HEK293 (cell line): ENCODE data around the gene WDFY2.

Experiments
- CTCF ChIA-PET: fragments of 350-600 bp; formaldehyde crosslinking; extraction: SDS; loops from one replicate; lab custom pipeline; 2021; ENCODE audit warnings: antibody characterized with exemption; lab: Yijun Ruan, JAX
- POLR2A ChIA-PET: fragments of 300-600 bp; formaldehyde crosslinking; extraction: SDS; loops from one replicate; lab custom pipeline; 2020; ENCODE audit warnings: antibody characterized with exemption, inconsistent platforms; lab: Yijun Ruan, JAX
- H3K27ac ChIP-seq: fragments of 200-500 bp; sonication (Bioruptor generic); 2 replicates; pipeline ENCODE4 v1.5.1; 2014; ENCODE audit warnings: low read depth, low read length, control low read depth, inconsistent platforms; ENCODE audit errors: extremely low read depth
- H3K36me3 ChIP-seq, 2 experiments: fragments of 200-500 bp in 1 of 2; sonication (Bioruptor generic) in 1 of 2; 1 replicate in 1 of 2; 2 replicates in 1 of 2; pipeline ENCODE4 v1.5.1; 2014 to 2017; ENCODE audit warnings: inconsistent platforms in 2 of 2, low read length in 2 of 2; ENCODE audit not compliant: control insufficient read depth in 2 of 2, insufficient read depth in 1 of 2
- H3K4me1 ChIP-seq: fragments of 200-500 bp; sonication (Bioruptor generic); 2 replicates; pipeline ENCODE4 v1.5.1; 2014; ENCODE audit warnings: mild to moderate bottlenecking, low read length, inconsistent platforms; ENCODE audit not compliant: control insufficient read depth, insufficient read depth
- H3K4me3 ChIP-seq: 2 replicates; pipeline ENCODE4 v1.5.1; 2011; ENCODE audit warnings: low read depth, mild to moderate bottlenecking, control low read depth, low read length, moderate library complexity
- H3K9me3 ChIP-seq: fragments of 200-500 bp; sonication (Bioruptor generic); 2 replicates; pipeline ENCODE4 v1.5.1; 2014; ENCODE audit warnings: low read depth, low read length, inconsistent platforms; ENCODE audit not compliant: control insufficient read depth, insufficient read depth
- KLF17 ChIP-seq: fragments of 450-650 bp; formaldehyde crosslinking; IDR thresholded peaks from 2 replicates; pipeline ENCODE4 v1.5.1; 2016; ENCODE audit warnings: missing biosample characterization, missing genetic modification characterization
- KLF7 ChIP-seq: fragments of 450-650 bp; formaldehyde crosslinking; IDR thresholded peaks from 2 replicates; pipeline ENCODE4 v1.5.1; 2016; ENCODE audit warnings: missing biosample characterization, missing genetic modification characterization, borderline replicate concordance
- OSR2 ChIP-seq: fragments of 450-650 bp; formaldehyde crosslinking; IDR thresholded peaks from 2 replicates; pipeline ENCODE4 v1.5.1; 2016; ENCODE audit warnings: missing biosample characterization, missing genetic modification characterization
- PRDM1 ChIP-seq: fragments of 450-650 bp; formaldehyde crosslinking; IDR thresholded peaks from 2 replicates; pipeline ENCODE4; 2016; ENCODE audit warnings: missing biosample characterization, missing genetic modification characterization
- RBAK ChIP-seq: fragments of 450-650 bp; formaldehyde crosslinking; IDR thresholded peaks from 2 replicates; pipeline ENCODE4 v1.5.1; 2016; ENCODE audit warnings: missing biosample characterization, missing genetic modification characterization
- ZBTB48 ChIP-seq: fragments of 450-650 bp; formaldehyde crosslinking; IDR thresholded peaks from 2 replicates; pipeline ENCODE4 v1.5.1; 2016; ENCODE audit warnings: missing biosample characterization, missing genetic modification characterization
- ZIC2 ChIP-seq: fragments of 450-650 bp; formaldehyde crosslinking; IDR thresholded peaks from 2 replicates; pipeline ENCODE4 v1.5.1; 2016; ENCODE audit warnings: missing biosample characterization, missing genetic modification characterization
- ZNF157 ChIP-seq: fragments of 450-650 bp; formaldehyde crosslinking; IDR thresholded peaks from 2 replicates; pipeline ENCODE4 v1.5.1; 2016; ENCODE audit warnings: missing biosample characterization, missing genetic modification characterization
- ZNF416 ChIP-seq: fragments of 450-650 bp; formaldehyde crosslinking; IDR thresholded peaks from 2 replicates; pipeline ENCODE4 v1.5.1; 2016; ENCODE audit warnings: missing biosample characterization, missing genetic modification characterization
- ZNF449 ChIP-seq: fragments of 450-650 bp; formaldehyde crosslinking; IDR thresholded peaks from 2 replicates; pipeline ENCODE4 v1.5.1; 2017; ENCODE audit warnings: missing biosample characterization, mild to moderate bottlenecking, missing genetic modification characterization, moderate library complexity
- ZNF510 ChIP-seq: fragments of 450-650 bp; formaldehyde crosslinking; IDR thresholded peaks from 2 replicates; pipeline ENCODE4 v1.5.1; 2018; ENCODE audit warnings: mild to moderate bottlenecking, missing genetic modification characterization, missing biosample characterization; ENCODE audit not compliant: insufficient replicate concordance
- ZNF513 ChIP-seq: fragments of 450-650 bp; IDR thresholded peaks from 2 replicates; pipeline ENCODE4 v1.5.1; 2018; ENCODE audit warnings: missing biosample characterization, missing genetic modification characterization
- ZNF548 ChIP-seq: fragments of 450-650 bp; formaldehyde crosslinking; IDR thresholded peaks from 2 replicates; pipeline ENCODE4 v1.5.1; 2016; ENCODE audit warnings: missing biosample characterization, missing genetic modification characterization
- ZNF571 ChIP-seq: fragments of 450-650 bp; formaldehyde crosslinking; IDR thresholded peaks from 2 replicates; pipeline ENCODE4 v1.5.0; 2017; ENCODE audit warnings: missing biosample characterization, missing genetic modification characterization
- ZNF580 ChIP-seq: fragments of 450-650 bp; formaldehyde crosslinking; IDR thresholded peaks from 2 replicates; pipeline ENCODE4 v1.5.1; 2016; ENCODE audit warnings: missing biosample characterization, missing genetic modification characterization
- ZNF610 ChIP-seq: fragments of 450-650 bp; formaldehyde crosslinking; IDR thresholded peaks from 2 replicates; pipeline ENCODE4 v1.5.1; 2016; ENCODE audit warnings: missing biosample characterization, missing genetic modification characterization, borderline replicate concordance
- ZNF645 ChIP-seq: fragments of 450-650 bp; formaldehyde crosslinking; IDR thresholded peaks from 2 replicates; pipeline ENCODE4; 2016; ENCODE audit warnings: missing biosample characterization, missing genetic modification characterization
- ZNF658 ChIP-seq: fragments of 450-650 bp; formaldehyde crosslinking; IDR thresholded peaks from 2 replicates; pipeline ENCODE4; 2016; ENCODE audit warnings: missing biosample characterization, missing genetic modification characterization
- ZNF660 ChIP-seq: fragments of 450-650 bp; IDR thresholded peaks from 2 replicates; pipeline ENCODE4 v1.5.1; 2018; ENCODE audit warnings: missing biosample characterization, mild to moderate bottlenecking, missing genetic modification characterization
- ZNF701 ChIP-seq: fragments of 450-650 bp; formaldehyde crosslinking; IDR thresholded peaks from 2 replicates; pipeline ENCODE4 v1.5.1; 2016; ENCODE audit warnings: missing biosample characterization, missing genetic modification characterization
- ZNF747 ChIP-seq: fragments of 450-650 bp; formaldehyde crosslinking; IDR thresholded peaks from 2 replicates; pipeline ENCODE4 v1.5.1; 2016; ENCODE audit warnings: missing biosample characterization, missing genetic modification characterization
- ZSCAN23 ChIP-seq: fragments of 450-650 bp; formaldehyde crosslinking; IDR thresholded peaks from 2 replicates; pipeline ENCODE4 v1.5.1; 2016; ENCODE audit warnings: missing biosample characterization, missing genetic modification characterization
- ZSCAN30 ChIP-seq: fragments of 450-650 bp; IDR thresholded peaks from 2 replicates; pipeline ENCODE4 v1.5.1; 2018; ENCODE audit warnings: missing biosample characterization, mild to moderate bottlenecking, missing genetic modification characterization, moderate library complexity
- ZSCAN4 ChIP-seq: fragments of 450-650 bp; formaldehyde crosslinking; IDR thresholded peaks from 2 replicates; pipeline ENCODE4 v1.5.1; 2017; ENCODE audit warnings: missing biosample characterization, missing genetic modification characterization

Gene WDFY2

GRCh38 chr13:51761643-51762350 lies 177.5 kb downstream of the WDFY2 start:
- ChIA-PET POLR2A (no interaction called here), CTCF (interaction anchor here (1.1 kb wide), 1 partner anchor 36 kb away, joined by 3 read pairs; no protein-coding TSS in a partner anchor)
- Histone ChIP-seq H3K9me3 (no peaks in the 10 kb centered on the region), H3K4me1 (peaks cover 4% of the 10 kb centered on the region; the same call in 1 of the 2 replicates), H3K4me3 (no peak overlapping the region), H3K27ac (no peak overlapping the region), H3K36me3 (peaks cover 0 to 14% of the 10 kb centered on the region in 2 experiments; a peak in 1 of 3 replicates)
- TF ChIP-seq ZNF416 (tag by site-specific recombination) (no peak), OSR2 (tag by site-specific recombination) (no peak)

- TF ChIP-seq ZSCAN23 (tag by site-specific recombination): no peak
- TF ChIP-seq ZNF157 (tag by site-specific recombination): no peak
- TF ChIP-seq ZNF658 (tag by site-specific recombination): no peak
- TF ChIP-seq RBAK (tag by site-specific recombination): no peak
- no peak for TF ChIP-seq ZNF660 (tag by site-specific recombination)
- TF ChIP-seq ZNF645: no peak
- no peak for TF ChIP-seq ZNF513 (tag by site-specific recombination)
- TF ChIP-seq ZNF548 (tag by site-specific recombination): no peak
- TF ChIP-seq ZNF701 (tag by site-specific recombination): no peak
- no peak for TF ChIP-seq PRDM1 (tag by site-specific recombination)
- no peak for TF ChIP-seq ZNF610
- TF ChIP-seq ZSCAN4 (tag by site-specific recombination): no peak
- TF ChIP-seq ZNF510 (tag by site-specific recombination): no peak
- no peak for TF ChIP-seq ZSCAN30
- POLR2A ChIA-PET: no interaction called here
- no peaks in the 10 kb centered on the region for H3K9me3 ChIP-seq
- H3K4me3 ChIP-seq: no peak overlapping the region
- peaks cover 0 to 8% of the 10 kb centered on the region in 2 experiments; a peak in 1 of 3 replicates for H3K36me3 ChIP-seq
- CTCF ChIA-PET: no interaction called here
- no peak overlapping the region for H3K27ac ChIP-seq
- peaks cover 4% of the 10 kb centered on the region; the same call in 1 of the 2 replicates for H3K4me1 ChIP-seq
Observed at GRCh38 chr13:51763486-51763885, 179.2 kb downstream of the WDFY2 start.

GRCh38 chr13:51764184-51765141 lies 180.2 kb downstream of the WDFY2 start:
- CTCF ChIA-PET: no interaction called here
- Histone ChIP-seq H3K4me1 (peaks cover 4% of the 10 kb centered on the region; the same call in 1 of the 2 replicates), H3K9me3 (no peaks in the 10 kb centered on the region), H3K4me3 (no peak overlapping the region), H3K36me3 (peaks cover 0 to 4% of the 10 kb centered on the region in 2 experiments; a peak in 1 of 3 replicates), H3K27ac (no peak overlapping the region)
- POLR2A ChIA-PET: no interaction called here
- TF ChIP-seq KLF7 (tag by site-specific recombination) (no peak), ZIC2 (tag by site-specific recombination) (peak; percentile 83), ZNF747 (no peak), ZNF580 (no peak), ZBTB48 (tag by site-specific recombination) (0 out of 2 replicates have a peak, but pooled peaks have one; percentile 18), KLF17 (tag by site-specific recombination) (peak; percentile 78), ZNF571 (tag by site-specific recombination) (no peak), ZNF449 (tag by site-specific recombination) (peak; percentile 74)
